Measurements from ENCODE around the gene CDS2. TPM values are rescaled to one million over a fixed set of nuclear protein-coding genes. Genes with fewer than 3 reads are reported as not detected.
A peak's percentile ranks its signal among the peaks of the same experiment; 100 is the strongest.

CDS2 gene
- total RNA-seq, 1 experiment from 2014 or later, result 17.1 TPM

DNA sequence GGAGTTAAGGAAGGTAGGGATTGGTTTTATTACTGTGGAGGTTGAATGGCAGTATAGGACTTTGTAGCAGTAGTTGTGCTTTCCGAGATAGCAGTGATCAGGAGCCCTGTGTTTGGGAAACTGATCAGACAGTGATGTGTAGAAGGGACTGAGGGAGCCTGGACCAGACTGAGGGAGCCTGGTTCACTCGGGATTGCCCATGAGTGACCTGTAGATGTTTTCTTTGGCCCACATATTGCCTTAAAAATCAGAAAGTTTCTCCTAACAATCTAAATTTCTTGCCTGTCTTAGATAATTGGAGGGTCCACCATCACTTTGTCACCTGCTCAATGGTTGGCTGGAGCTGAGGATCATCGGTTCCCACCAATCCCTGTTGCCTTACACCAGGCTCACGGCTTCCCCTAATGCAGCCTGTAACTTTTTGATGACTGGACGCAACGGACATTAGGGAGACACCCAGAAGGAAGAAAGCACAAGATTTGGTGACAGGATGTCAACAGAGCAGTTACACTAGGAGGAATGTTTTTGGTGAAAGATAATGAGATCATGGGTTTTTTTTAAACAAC is 1.1 kb downstream of the CDS2 start:
- H3K4me1 ChIP-seq (ENCODE audit: insufficient read depth, low read length), result peaks cover 15% of the 10 kb centered on the region
- ATAC-seq (no peak), DNase-seq (no peak)
- H3K9ac ChIP-seq (ENCODE audit: low read length), result peak overlapping the region; percentile 85
- H3K36me3 ChIP-seq (ENCODE audit: low read depth, low read length), result no peaks in the 10 kb centered on the region
- H3K27ac ChIP-seq (ENCODE audit: low read length), result no peak overlapping the region
- intact Hi-C loops (cut with micrococcal nuclease), result no loop called here
- 0 out of 2 replicates have a peak, but pooled peaks cover 4% of the 10 kb centered on the region for H4K20me1 ChIP-seq (ENCODE audit: low read length)
- H3K9me2 ChIP-seq (replicated peaks; ENCODE audit: low read length), result no peaks in the 10 kb centered on the region
- no peaks in the 10 kb centered on the region for H3F3A ChIP-seq (ENCODE audit: low read length, unreplicated experiment)
- TSS peak; percentile 65 for BruUV-seq (replicated peaks)
- TF ChIP-seq, protein P1, sequence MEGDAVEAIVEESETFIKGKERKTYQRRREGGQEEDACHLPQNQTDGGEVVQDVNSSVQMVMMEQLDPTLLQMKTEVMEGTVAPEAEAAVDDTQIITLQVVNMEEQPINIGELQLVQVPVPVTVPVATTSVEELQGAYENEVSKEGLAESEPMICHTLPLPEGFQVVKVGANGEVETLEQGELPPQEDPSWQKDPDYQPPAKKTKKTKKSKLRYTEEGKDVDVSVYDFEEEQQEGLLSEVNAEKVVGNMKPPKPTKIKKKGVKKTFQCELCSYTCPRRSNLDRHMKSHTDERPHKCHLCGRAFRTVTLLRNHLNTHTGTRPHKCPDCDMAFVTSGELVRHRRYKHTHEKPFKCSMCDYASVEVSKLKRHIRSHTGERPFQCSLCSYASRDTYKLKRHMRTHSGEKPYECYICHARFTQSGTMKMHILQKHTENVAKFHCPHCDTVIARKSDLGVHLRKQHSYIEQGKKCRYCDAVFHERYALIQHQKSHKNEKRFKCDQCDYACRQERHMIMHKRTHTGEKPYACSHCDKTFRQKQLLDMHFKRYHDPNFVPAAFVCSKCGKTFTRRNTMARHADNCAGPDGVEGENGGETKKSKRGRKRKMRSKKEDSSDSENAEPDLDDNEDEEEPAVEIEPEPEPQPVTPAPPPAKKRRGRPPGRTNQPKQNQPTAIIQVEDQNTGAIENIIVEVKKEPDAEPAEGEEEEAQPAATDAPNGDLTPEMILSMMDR (conservative IDR thresholded peaks at IDR 0.05; ENCODE audit: low read depth, low read length), result no peak
- no peak for TF ChIP-seq EZH2 (IDR thresholded peaks at IDR 0.05; ENCODE audit: low read length, unreplicated experiment)
- TF ChIP-seq EZH2phosphoT487 (IDR thresholded peaks at IDR 0.05; ENCODE audit: borderline replicate concordance, low read length), result no peak
- H3K79me2 ChIP-seq (ENCODE audit: low read length), result peaks cover 55% of the 10 kb centered on the region
- ChIA-PET CTCF (interaction anchor here (3.4 kb wide), 1 partner anchor 64 kb away, joined by 161 read pairs; no protein-coding TSS in a partner anchor), POLR2A (ENCODE audit: unreplicated experiment) (interaction anchor here (1.4 kb wide), 1 partner anchor 40 kb away, joined by 5 read pairs; no protein-coding TSS in a partner anchor)
- no peaks in the 10 kb centered on the region for H3K9me3 ChIP-seq (ENCODE audit: low read length)
- H3K27me3 ChIP-seq (ENCODE audit: low read length), result no peaks in the 10 kb centered on the region
- peak overlapping the region; percentile 87 for H3K4me3 ChIP-seq (ENCODE audit: low read length)
- peak overlapping the region; percentile 87 for H2AFZ ChIP-seq (ENCODE audit: low read length)
- peak overlapping the region; percentile 80 for H3K4me2 ChIP-seq (ENCODE audit: low read length)

DNA sequence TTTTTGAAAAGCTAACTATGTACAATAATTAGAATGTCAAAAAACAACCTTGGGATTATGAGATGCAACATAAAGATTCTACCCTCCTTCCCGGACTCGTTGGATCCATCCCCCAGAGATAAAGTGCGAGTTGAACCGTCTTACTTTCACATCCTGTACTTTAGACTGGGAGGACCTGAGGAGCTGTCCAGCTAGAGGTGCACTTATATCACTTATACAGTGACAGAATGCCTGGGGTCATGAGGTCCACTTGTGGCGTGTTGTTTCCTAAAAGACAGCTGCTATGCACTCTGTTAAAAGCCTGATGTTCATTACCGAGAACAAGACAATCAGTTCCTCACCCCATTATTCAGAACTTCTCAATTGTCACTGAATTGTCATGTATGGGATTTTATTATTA is 2.1 kb downstream of the CDS2 start:
- Histone ChIP-seq H3K4me1 (ENCODE audit: insufficient read depth, low read length) (peaks cover 15% of the 10 kb centered on the region), H3K4me2 (ENCODE audit: low read length) (peak overlapping the region; percentile 80), H2AFZ (ENCODE audit: low read length) (no peak overlapping the region), H3K27ac (ENCODE audit: low read length) (no peak overlapping the region), H3K27me3 (ENCODE audit: low read length) (no peaks in the 10 kb centered on the region), H3K79me2 (ENCODE audit: low read length) (peaks cover 65% of the 10 kb centered on the region), H4K20me1 (ENCODE audit: low read length) (0 out of 2 replicates have a peak, but pooled peaks cover 4% of the 10 kb centered on the region), H3K9me2 (replicated peaks; ENCODE audit: low read length) (no peaks in the 10 kb centered on the region), H3K9ac (ENCODE audit: low read length) (no peak overlapping the region), H3F3A (ENCODE audit: low read length, unreplicated experiment) (no peaks in the 10 kb centered on the region), H3K9me3 (ENCODE audit: low read length) (no peaks in the 10 kb centered on the region), H3K36me3 (ENCODE audit: low read depth, low read length) (no peaks in the 10 kb centered on the region), H3K4me3 (ENCODE audit: low read length) (no peak overlapping the region)
- no peak for ATAC-seq
- ChIA-PET POLR2A (ENCODE audit: unreplicated experiment) (no interaction called here), CTCF (no interaction called here)
- intact Hi-C loops (cut with micrococcal nuclease), result no loop called here
- TF ChIP-seq EZH2phosphoT487 (IDR thresholded peaks at IDR 0.05; ENCODE audit: borderline replicate concordance, low read length), result no peak
- TF ChIP-seq, protein P1 (conservative IDR thresholded peaks at IDR 0.05; ENCODE audit: low read depth, low read length), result no peak
- TF ChIP-seq EZH2 (IDR thresholded peaks at IDR 0.05; ENCODE audit: low read length, unreplicated experiment), result no peak
- BruUV-seq (replicated peaks), result no TSS peak
- DNase-seq, result no peak

DNA sequence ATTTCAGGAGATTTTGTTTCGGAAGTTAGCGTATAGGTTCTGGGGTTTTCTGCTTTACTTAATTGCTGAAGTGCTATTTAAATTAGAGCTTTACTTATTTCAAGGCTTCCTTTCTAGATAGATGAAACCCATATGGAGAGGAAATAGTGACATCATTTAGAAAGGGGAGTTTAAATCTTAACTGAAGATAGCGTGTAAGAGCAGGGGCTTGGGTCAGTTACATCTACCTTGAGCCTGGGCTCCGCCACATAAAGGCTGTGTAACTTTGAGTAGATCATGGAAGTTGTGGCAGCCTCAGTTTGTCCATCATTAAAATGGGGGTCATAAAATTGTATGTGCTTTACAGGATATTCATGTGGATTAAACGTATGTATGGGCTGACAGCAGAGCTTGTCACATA is 4.7 kb downstream of the CDS2 start:
- no peaks in the 10 kb centered on the region for H3K27me3 ChIP-seq (ENCODE audit: low read length)
- H3K79me2 ChIP-seq (ENCODE audit: low read length), result peaks cover 82% of the 10 kb centered on the region
- no peak overlapping the region for H2AFZ ChIP-seq (ENCODE audit: low read length)
- ChIA-PET CTCF (no interaction called here), POLR2A (ENCODE audit: unreplicated experiment) (no interaction called here)
- peaks cover 9% of the 10 kb centered on the region for H3K4me1 ChIP-seq (ENCODE audit: insufficient read depth, low read length)
- BruUV-seq (replicated peaks), result no TSS peak
- ATAC-seq (no peak), DNase-seq (no peak)
- no peak overlapping the region for H3K27ac ChIP-seq (ENCODE audit: low read length)
- H3K4me2 ChIP-seq (ENCODE audit: low read length), result no peak overlapping the region
- H3K9me3 ChIP-seq (ENCODE audit: low read length), result no peaks in the 10 kb centered on the region
- no peaks in the 10 kb centered on the region for H3K36me3 ChIP-seq (ENCODE audit: low read depth, low read length)
- intact Hi-C loops (cut with micrococcal nuclease), result no loop called here
- H3K9me2 ChIP-seq (replicated peaks; ENCODE audit: low read length), result no peaks in the 10 kb centered on the region
- no peak overlapping the region for H3K4me3 ChIP-seq (ENCODE audit: low read length)
- no peak for TF ChIP-seq EZH2phosphoT487 (IDR thresholded peaks at IDR 0.05; ENCODE audit: borderline replicate concordance, low read length)
- TF ChIP-seq EZH2 (IDR thresholded peaks at IDR 0.05; ENCODE audit: low read length, unreplicated experiment), result no peak
- TF ChIP-seq, protein P1 (conservative IDR thresholded peaks at IDR 0.05; ENCODE audit: low read depth, low read length), result no peak
- H4K20me1 ChIP-seq (ENCODE audit: low read length), result 0 out of 2 replicates have a peak, but pooled peaks cover 4% of the 10 kb centered on the region
- H3F3A ChIP-seq (ENCODE audit: low read length, unreplicated experiment), result no peaks in the 10 kb centered on the region
- H3K9ac ChIP-seq (ENCODE audit: low read length), result no peak overlapping the region
